Sigmoid colon (tissue), 7 donors: ENCODE measurements around the gene SLC4A1AP. TPM values are rescaled to one million over a fixed set of nuclear protein-coding genes. Genes with fewer than 3 reads are reported as not detected.

Experiments
- DNase-seq: peaks from one replicate; pipeline ENCODE4 v3.0.0-alpha.2; 2019
- H3K27ac ChIP-seq, 4 donors: fragments of 200-600 bp; sonication (generic); one replicate each; pipeline ENCODE4 v1.5.1; 2016 to 2019; ENCODE audit warnings: mild to moderate bottlenecking in 1 of 4
- H3K27me3 ChIP-seq, 3 donors: fragments of 200-600 bp; sonication (generic); one replicate each; pipeline ENCODE4 v1.5.1; 2019; ENCODE audit warnings: mild to moderate bottlenecking in 1 of 3
- H3K36me3 ChIP-seq, 4 donors: fragments of 200-600 bp; sonication (generic); one replicate each; pipeline ENCODE4 v1.5.1; 2016 to 2019
- H3K4me1 ChIP-seq, 4 donors: fragments of 200-600 bp; sonication (generic); one replicate each; pipeline ENCODE4 v1.5.1; 2017 to 2019
- H3K4me3 ChIP-seq, 4 donors: fragments of 200-600 bp; sonication (generic); one replicate each; pipeline ENCODE4 v1.5.1; 2017 to 2019; ENCODE audit warnings: mild to moderate bottlenecking in 2 of 4, moderate library complexity in 1 of 4
- H3K9me3 ChIP-seq, 4 donors: fragments of 200-600 bp in 3 of 4; sonication (generic) in 3 of 4; one replicate each; pipeline versions ENCODE4 v1.5.1 to v1.6.1; 2013 to 2019
- EP300 ChIP-seq, 4 donors: sonication (generic); formaldehyde crosslinking; IDR thresholded peaks; one replicate each; pipeline ENCODE4 v1.6.1; 2017; ENCODE audit warnings: antibody characterized with exemption in 4 of 4
- POLR2A ChIP-seq, 2 donors: fragments of 450-650 bp; IDR thresholded peaks; one replicate each; pipeline ENCODE4 v1.6.1; 2016; ENCODE audit warnings: antibody characterized with exemption in 2 of 2, mild to moderate bottlenecking in 2 of 2, moderate library complexity in 2 of 2
- POLR2AphosphoS5 ChIP-seq, 4 donors: sonication (generic); formaldehyde crosslinking; IDR thresholded peaks; one replicate each; pipeline ENCODE4 v1.6.1; 2017; ENCODE audit warnings: antibody characterized with exemption in 4 of 4
- WGBS, 2 donors: extraction: QIAGEN DNeasy Blood & Tissue Kit; methylation state at CpG; one replicate each; pipeline ENCODE4 v1.1.7; 2013; 5-methylcytosine and 5-hydroxymethylcytosine counted together
- intact Hi-C: fragments of 100-400 bp; cut with DNase I; formaldehyde crosslinking; loops from one replicate; pipeline ENCODE4 v1.15.1; 2023
- polyA plus RNA-seq, 3 donors: library from polyadenylated mRNA; stranded (reverse); fragments of 200-250 nt; gene quantifications; one replicate each; pipeline ENCODE4 v1.2.3, GENCODE V29; 2013
- total RNA-seq, 4 donors: library from RNA; depleted of rRNA; stranded (reverse); fragments of >200 nt; gene quantifications; one replicate each; pipeline ENCODE4 v1.1.0, GENCODE V29; 2016
- TF ChIP-seq, protein P1 (sequence below), 4 experiments: fragments of 450-650 bp in 3 of 4; fragments of 200-600 bp in 1 of 4; IDR thresholded peaks; one replicate each; pipeline ENCODE4 v1.5.1; 2016 to 2019; ENCODE audit warnings: antibody characterized with exemption in 4 of 4, mild to moderate bottlenecking in 3 of 4, moderate library complexity in 2 of 4
- donor health status: healthy with polysubstance abuse.
- donor health status: Bipolar disorder and iron deficiency.
- donor health status: healthy.

The SLC4A1AP gene
- total and polyA plus RNA-seq, 7 donors = 10.2 to 21.4 (median 16.0) TPM

DNA sequence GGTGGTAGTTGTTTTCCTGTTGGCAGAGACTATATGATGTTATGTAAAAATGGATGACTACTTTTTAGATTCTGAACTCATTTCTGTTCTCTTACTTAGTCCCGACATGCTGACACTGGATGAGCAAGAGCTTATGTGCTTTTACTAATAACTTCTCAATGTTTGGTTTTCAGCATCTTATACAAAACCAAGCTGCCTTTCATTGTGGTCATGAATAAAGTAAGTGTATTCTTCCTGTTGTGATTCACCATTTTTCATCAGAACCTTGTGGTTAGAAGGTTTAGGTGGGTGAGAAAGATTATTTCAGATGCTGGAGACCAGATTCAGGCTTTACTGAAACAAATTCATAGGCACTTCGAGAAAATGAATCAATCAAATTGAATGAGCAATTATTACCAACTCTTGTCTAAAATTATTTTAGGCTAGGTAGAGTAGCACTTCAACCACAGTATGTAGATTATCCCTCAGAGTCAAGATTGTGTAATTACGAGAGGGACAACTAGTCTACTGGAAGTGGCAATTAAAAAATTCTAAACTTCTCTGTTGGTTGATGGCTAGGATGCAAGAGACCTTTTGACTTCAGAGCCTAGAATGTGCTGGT lies 25.6 kb upstream of the SLC4A1AP start:
- H3K36me3 ChIP-seq = peaks cover 37 to 100% (median 63%) of the 10 kb centered on the region in 4 donors
- WGBS, 2 donors = 83 to 90% methylated on average over 3 of the region's 3 CpGs
- H3K9me3 ChIP-seq = no peaks in the 10 kb centered on the region
- H3K27ac ChIP-seq = no peak overlapping the region
- TF ChIP-seq EP300 (IDR thresholded peaks at IDR 0.05) (no peak), POLR2A (IDR thresholded peaks at IDR 0.05) (no peak), POLR2AphosphoS5 (IDR thresholded peaks at IDR 0.05) (no peak)
- TF ChIP-seq, protein P1, sequence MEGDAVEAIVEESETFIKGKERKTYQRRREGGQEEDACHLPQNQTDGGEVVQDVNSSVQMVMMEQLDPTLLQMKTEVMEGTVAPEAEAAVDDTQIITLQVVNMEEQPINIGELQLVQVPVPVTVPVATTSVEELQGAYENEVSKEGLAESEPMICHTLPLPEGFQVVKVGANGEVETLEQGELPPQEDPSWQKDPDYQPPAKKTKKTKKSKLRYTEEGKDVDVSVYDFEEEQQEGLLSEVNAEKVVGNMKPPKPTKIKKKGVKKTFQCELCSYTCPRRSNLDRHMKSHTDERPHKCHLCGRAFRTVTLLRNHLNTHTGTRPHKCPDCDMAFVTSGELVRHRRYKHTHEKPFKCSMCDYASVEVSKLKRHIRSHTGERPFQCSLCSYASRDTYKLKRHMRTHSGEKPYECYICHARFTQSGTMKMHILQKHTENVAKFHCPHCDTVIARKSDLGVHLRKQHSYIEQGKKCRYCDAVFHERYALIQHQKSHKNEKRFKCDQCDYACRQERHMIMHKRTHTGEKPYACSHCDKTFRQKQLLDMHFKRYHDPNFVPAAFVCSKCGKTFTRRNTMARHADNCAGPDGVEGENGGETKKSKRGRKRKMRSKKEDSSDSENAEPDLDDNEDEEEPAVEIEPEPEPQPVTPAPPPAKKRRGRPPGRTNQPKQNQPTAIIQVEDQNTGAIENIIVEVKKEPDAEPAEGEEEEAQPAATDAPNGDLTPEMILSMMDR (IDR thresholded peaks at IDR 0.05) = no peak
- intact Hi-C loops = no loop called here
- no peaks in the 10 kb centered on the region for H3K4me1 ChIP-seq
- H3K4me3 ChIP-seq = no peak overlapping the region
- DNase-seq = no peak
- no peaks in the 10 kb centered on the region for H3K27me3 ChIP-seq

DNA sequence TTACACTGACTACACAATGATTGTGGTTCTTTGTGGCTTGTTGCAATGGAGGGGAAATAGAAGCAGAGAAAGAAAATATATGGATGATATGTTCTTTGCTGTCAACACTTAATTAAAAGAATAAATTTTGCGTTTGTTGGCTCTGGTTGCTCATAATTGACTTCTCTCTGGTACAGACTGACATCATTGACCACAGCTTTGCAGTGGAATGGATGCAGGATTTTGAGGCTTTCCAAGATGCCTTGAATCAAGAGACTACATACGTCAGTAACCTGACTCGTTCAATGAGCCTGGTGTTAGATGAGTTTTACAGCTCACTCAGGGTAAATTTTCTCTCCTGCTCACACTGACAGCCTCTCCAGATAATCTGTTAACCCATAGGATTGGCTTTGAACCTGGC lies 25.0 kb upstream of the SLC4A1AP start:
- TF ChIP-seq POLR2A (IDR thresholded peaks at IDR 0.05) (no peak), EP300 (IDR thresholded peaks at IDR 0.05) (no peak), POLR2AphosphoS5 (IDR thresholded peaks at IDR 0.05) (no peak)
- TF ChIP-seq, protein P1 (IDR thresholded peaks at IDR 0.05) = no peak
- H3K4me1 ChIP-seq = no peaks in the 10 kb centered on the region
- no peak for DNase-seq
- H3K27ac ChIP-seq = no peak overlapping the region
- H3K27me3 ChIP-seq = no peaks in the 10 kb centered on the region
- no peak overlapping the region for H3K4me3 ChIP-seq
- WGBS, 2 donors = 58 to 75% methylated on average over 3 of the region's 3 CpGs
- H3K9me3 ChIP-seq = no peaks in the 10 kb centered on the region
- intact Hi-C loops = no loop called here
- H3K36me3 ChIP-seq = peaks cover 37 to 100% (median 63%) of the 10 kb centered on the region in 4 donors

DNA sequence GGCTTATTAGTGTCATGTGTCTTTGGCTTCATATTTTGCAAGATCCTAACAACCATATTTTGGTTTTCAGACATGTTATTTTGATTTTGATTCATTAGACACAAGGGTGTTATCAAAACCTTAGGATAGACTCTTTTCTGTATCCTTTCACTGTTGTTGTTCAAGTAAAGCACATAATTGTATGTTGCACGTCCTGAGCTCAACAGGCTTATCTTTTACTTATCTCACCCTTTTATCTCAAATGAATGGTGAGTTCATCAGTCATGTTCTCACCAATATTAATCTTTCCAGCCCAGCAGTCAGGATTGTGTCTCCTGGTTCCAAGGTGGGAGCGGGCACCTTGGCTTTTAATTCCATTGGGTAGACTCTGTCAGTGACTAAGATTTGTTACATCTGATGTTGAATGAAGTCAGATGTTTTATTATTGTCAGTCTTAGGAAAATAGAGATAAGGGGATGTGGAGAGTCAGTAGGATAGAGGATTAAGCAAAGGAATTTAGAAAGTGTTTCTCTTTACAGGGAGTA lies 22.9 kb upstream of the SLC4A1AP start:
- no peak overlapping the region for H3K27ac ChIP-seq
- H3K9me3 ChIP-seq = no peaks in the 10 kb centered on the region
- no peak for DNase-seq
- H3K4me3 ChIP-seq = no peak overlapping the region
- H3K27me3 ChIP-seq = no peaks in the 10 kb centered on the region
- WGBS, 2 donors = 88 to 93% methylated on average over 2 of the region's 2 CpGs
- peaks cover 28 to 100% (median 53%) of the 10 kb centered on the region in 4 donors for H3K36me3 ChIP-seq
- no peaks in the 10 kb centered on the region for H3K4me1 ChIP-seq
- intact Hi-C loops = no loop called here
- no peak for TF ChIP-seq EP300 (IDR thresholded peaks at IDR 0.05)

DNA sequence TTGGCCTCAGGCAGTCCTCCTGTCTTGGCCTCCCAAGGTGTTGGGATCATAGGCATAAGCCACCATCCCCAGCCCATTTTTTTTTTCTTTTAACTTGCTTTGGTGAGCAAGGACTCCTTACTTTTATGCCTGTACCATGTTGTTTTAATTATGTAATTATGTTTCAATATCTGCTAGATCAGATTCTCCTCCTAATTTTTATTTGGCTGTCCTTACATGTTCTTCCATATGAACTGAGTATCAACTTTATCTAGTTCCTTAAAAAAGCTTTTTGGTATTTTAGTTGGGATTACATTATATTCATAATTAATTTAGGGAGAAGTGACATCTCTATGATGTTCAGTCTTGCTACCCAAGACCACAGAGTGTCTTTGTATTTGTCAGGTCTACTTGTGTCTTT lies 18.5 kb upstream of the SLC4A1AP start:
- Histone ChIP-seq H3K4me1 (no peaks in the 10 kb centered on the region), H3K4me3 (no peak overlapping the region), H3K27me3 (no peaks in the 10 kb centered on the region), H3K36me3 (peaks cover 5 to 100% (median 45%) of the 10 kb centered on the region in 4 donors), H3K27ac (no peak overlapping the region), H3K9me3 (no peaks in the 10 kb centered on the region)
- TF ChIP-seq POLR2AphosphoS5 (IDR thresholded peaks at IDR 0.05) (no peak), EP300 (IDR thresholded peaks at IDR 0.05) (no peak), POLR2A (IDR thresholded peaks at IDR 0.05) (no peak)
- TF ChIP-seq, protein P1 (IDR thresholded peaks at IDR 0.05) = no peak
- intact Hi-C loops = no loop called here
- DNase-seq = no peak

DNA sequence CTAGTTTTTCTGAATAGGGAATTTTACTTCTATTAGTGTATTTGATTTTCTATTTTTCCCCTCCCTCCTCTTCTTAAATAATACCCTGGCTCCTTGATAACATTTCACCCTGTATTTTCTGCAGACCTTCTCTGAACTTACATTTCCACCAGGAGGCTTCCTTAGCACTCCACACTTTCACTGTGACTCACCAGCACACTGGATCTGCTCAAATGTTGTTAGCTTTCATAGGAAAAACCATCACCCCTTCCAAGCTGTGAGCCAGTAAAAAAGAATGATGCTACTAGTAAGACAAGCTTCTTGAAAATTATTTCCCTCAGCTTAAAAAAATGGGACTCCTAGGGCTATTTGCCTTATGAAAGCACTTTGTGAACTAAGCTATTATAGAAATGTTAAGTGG lies 16.4 kb upstream of the SLC4A1AP start:
- H3K9me3 ChIP-seq = no peaks in the 10 kb centered on the region
- peaks cover 10 to 100% (median 44%) of the 10 kb centered on the region in 4 donors for H3K36me3 ChIP-seq
- no peak overlapping the region for H3K27ac ChIP-seq
- no peak for DNase-seq
- no peaks in the 10 kb centered on the region for H3K4me1 ChIP-seq
- intact Hi-C loops = no loop called here
- no peaks in the 10 kb centered on the region for H3K27me3 ChIP-seq
- H3K4me3 ChIP-seq = no peak overlapping the region
- TF ChIP-seq POLR2AphosphoS5 (IDR thresholded peaks at IDR 0.05) (no peak), EP300 (IDR thresholded peaks at IDR 0.05) (no peak), POLR2A (IDR thresholded peaks at IDR 0.05) (no peak)
- TF ChIP-seq, protein P1 (IDR thresholded peaks at IDR 0.05) = no peak
